ENCODE results near the gene PLPPR3. TPM values are rescaled to one million over a fixed set of nuclear protein-coding genes. Genes with fewer than 3 reads are reported as not detected.
"Not testable (repeated sequence)": the region's sequence is repeated elsewhere in the genome, so short reads cannot be mapped to it uniquely, and the experiment has no call there.

Gene PLPPR3
- total RNA-seq, 3 donors from 2014 or later: 0.19 TPM; not detected in 2

DNA sequence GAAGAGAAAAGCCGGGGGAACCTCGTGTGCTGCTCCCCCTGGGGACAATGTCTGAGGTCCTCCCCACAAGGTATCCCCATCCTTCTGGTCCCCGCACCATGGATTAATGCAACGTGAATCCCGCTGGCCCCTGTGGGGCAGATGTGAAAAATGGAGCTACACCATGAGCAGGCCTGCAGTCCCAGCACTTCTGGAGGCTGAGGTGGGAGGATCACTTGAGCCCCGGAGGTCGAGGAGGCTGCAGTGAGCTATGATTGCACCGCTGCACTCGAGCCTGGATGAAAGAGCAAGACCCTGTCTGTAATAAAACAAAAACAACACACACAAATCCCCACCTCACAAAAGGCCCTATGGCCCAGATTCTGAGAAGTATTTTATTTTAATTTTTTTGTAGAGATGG is 36.5 kb upstream of the PLPPR3 start:
- H3K9me3 ChIP-seq: no peaks in the 10 kb centered on the region
- no peak for ATAC-seq
- peak in 1 of 3 donors; percentile 32 for DNase-seq
- no peaks in the 10 kb centered on the region for H3K36me3 ChIP-seq (ENCODE audit: low read depth)
- TF ChIP-seq, protein P1, sequence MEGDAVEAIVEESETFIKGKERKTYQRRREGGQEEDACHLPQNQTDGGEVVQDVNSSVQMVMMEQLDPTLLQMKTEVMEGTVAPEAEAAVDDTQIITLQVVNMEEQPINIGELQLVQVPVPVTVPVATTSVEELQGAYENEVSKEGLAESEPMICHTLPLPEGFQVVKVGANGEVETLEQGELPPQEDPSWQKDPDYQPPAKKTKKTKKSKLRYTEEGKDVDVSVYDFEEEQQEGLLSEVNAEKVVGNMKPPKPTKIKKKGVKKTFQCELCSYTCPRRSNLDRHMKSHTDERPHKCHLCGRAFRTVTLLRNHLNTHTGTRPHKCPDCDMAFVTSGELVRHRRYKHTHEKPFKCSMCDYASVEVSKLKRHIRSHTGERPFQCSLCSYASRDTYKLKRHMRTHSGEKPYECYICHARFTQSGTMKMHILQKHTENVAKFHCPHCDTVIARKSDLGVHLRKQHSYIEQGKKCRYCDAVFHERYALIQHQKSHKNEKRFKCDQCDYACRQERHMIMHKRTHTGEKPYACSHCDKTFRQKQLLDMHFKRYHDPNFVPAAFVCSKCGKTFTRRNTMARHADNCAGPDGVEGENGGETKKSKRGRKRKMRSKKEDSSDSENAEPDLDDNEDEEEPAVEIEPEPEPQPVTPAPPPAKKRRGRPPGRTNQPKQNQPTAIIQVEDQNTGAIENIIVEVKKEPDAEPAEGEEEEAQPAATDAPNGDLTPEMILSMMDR (IDR thresholded peaks at IDR 0.05): no peak
- H3K4me3 ChIP-seq: no peak overlapping the region
- intact Hi-C loops (cut with DNase I, micrococcal nuclease): loop anchor here in 1 of 2 donors (10.0 kb wide), 1 partner anchor 127 kb away; the partner anchor contains the start of gene WDR18
- peaks cover 5% of the 10 kb centered on the region for H3K4me1 ChIP-seq (ENCODE audit: low read depth)

DNA sequence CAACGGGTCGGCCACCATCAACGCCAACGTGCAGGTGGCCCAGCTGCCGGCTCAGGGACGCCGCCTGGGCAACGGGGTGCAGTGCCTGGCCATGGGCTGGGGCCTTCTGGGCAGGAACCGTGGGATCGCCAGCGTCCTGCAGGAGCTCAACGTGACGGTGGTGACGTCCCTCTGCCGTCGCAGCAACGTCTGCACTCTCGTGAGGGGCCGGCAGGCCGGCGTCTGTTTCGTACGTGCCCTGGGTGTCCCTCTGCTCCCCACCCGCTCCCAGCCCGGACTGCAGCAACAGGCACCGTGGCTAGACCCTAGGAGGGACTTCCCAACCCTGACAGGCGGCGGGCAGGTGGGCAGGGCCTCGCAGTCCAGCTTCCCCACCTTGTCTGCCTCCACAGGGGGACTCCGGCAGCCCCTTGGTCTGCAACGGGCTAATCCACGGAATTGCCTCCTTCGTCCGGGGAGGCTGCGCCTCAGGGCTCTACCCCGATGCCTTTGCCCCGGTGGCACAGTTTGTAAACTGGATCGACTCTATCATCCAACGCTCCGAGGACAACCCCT is 33.9 kb upstream of the PLPPR3 start:
- DNase-seq (peak in 1 of 3 donors; percentile 52), ATAC-seq (no peak)
- Histone ChIP-seq H3K9me3 (no peaks in the 10 kb centered on the region), H3K4me1 (ENCODE audit: low read depth) (peaks cover 3% of the 10 kb centered on the region), H3K36me3 (ENCODE audit: low read depth) (no peaks in the 10 kb centered on the region), H3K4me3 (no peak overlapping the region)
- intact Hi-C loops (cut with DNase I, micrococcal nuclease): loop anchor here in 1 of 2 donors (10.0 kb wide), 1 partner anchor 129 kb away; the partner anchor contains the start of gene WDR18
- TF ChIP-seq, protein P1 (IDR thresholded peaks at IDR 0.05): no peak

DNA sequence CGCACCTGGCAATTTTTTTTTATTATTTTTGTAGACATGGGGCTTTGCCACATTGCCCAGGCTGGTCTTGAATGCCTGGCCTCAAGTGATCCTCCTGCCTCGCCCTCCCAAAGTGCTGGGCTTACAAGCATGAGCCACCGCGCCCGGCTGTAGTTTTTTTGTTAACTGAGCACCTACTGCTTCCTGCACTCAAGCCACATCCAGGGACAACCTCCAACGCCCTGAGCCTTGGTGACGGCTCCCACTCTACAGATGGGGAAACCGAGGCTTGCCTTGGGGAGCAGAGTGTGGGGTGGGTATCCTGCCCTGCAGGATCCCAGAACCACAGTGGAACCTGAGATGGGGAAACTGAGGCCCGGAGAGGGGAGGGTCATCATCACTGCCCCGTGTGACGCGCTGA is 33.4 kb upstream of the PLPPR3 start:
- ATAC-seq (no peak), DNase-seq (peak in 1 of 3 donors; percentile 30)
- intact Hi-C loops (cut with DNase I, micrococcal nuclease): loop anchor here in 1 of 2 donors (10.0 kb wide), 1 partner anchor 130 kb away; the partner anchor contains the start of gene WDR18
- Histone ChIP-seq H3K9me3 (no peaks in the 10 kb centered on the region), H3K36me3 (ENCODE audit: low read depth) (no peaks in the 10 kb centered on the region), H3K4me1 (ENCODE audit: low read depth) (peaks cover 3% of the 10 kb centered on the region), H3K4me3 (no peak overlapping the region)
- TF ChIP-seq, protein P1 (IDR thresholded peaks at IDR 0.05): no peak

DNA sequence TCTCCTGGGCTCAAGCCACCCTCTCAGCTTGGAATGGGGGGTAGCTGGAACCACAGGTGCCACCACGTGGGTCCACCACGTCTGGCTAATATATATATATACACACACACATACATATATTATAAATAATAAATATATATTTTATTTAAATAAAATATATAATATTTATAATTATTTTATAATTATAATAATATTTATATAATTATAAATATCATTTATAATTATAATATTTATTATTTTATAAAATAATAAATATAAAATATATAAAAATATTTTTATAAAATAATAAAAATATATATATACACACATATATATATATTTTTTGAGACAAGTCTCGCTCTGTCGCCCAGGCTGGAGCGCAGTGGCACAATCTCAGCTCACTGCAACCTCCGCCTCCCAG is 32.8 kb upstream of the PLPPR3 start:
- DNase-seq (no peak), ATAC-seq (no peak)
- peaks cover 3% of the 10 kb centered on the region for H3K4me1 ChIP-seq (ENCODE audit: low read depth)
- no peaks in the 10 kb centered on the region for H3K36me3 ChIP-seq (ENCODE audit: low read depth)
- no peaks in the 10 kb centered on the region for H3K9me3 ChIP-seq
- TF ChIP-seq, protein P1 (IDR thresholded peaks at IDR 0.05): no peak
- intact Hi-C loops (cut with DNase I, micrococcal nuclease): loop anchor here in 1 of 2 donors (10.0 kb wide), 1 partner anchor 130 kb away; the partner anchor contains the start of gene WDR18
- no peak overlapping the region for H3K4me3 ChIP-seq

DNA sequence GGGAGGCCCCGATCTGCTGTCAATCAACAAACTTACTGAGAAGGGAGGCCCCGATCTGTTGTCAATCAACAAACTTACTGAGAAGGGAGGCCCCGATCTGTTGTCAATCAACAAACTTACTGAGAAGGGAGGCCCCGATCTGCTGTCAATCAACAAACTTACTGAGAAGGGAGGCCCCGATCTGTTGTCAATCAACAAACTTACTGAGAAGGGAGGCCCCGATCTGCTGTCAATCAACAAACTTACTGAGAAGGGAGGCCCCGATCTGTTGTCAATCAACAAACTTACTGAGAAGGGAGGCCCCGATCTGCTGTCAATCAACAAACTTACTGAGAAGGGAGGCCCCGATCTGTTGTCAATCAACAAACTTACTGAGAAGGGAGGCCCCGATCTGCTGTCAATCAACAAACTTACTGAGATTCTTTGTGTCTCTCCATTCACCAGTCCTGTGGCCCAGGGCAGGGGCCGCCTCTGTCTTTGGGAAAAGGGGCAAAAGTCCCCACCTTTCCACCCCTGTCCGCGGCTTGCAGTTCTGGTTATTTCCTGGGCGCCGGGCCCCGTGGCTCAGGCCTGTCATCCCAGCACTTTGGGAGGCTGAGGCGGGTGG is 32.0 kb upstream of the PLPPR3 start:
- H3K4me3 ChIP-seq; H3K36me3 ChIP-seq (ENCODE audit: low read depth); ATAC-seq; H3K4me1 ChIP-seq (ENCODE audit: low read depth); H3K9me3 ChIP-seq: not testable (repeated sequence)
- intact Hi-C loops (cut with DNase I, micrococcal nuclease): loop anchor here in 1 of 2 donors (10.0 kb wide), 1 partner anchor 131 kb away; the partner anchor contains the start of gene WDR18
- peak in 1 of 3 donors; percentile 47 for DNase-seq

DNA sequence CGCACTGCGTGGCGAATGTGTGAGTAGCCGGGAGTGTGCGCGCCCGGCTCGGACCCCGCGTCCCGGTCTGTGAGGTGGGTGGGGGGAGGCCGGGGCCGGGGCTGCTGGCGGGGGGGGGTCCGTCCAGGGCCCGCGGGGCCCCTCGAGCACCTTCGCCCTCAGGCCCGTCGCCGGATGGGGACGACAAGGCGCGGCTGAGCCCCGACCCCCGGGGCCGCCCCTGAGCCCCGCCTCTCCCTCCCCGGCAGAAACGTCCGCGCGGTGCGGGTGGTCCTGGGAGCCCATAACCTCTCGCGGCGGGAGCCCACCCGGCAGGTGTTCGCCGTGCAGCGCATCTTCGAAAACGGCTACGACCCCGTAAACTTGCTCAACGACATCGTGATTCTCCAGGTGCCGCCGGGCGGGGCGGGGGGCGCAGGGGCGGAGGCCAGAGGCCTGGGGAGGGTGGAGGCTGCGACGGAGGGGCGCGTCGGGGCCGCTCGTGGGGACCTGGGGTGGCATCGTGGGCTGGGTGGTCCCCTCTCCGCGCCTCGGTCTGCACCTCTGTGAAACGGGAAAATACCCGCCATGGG is 31.3 kb upstream of the PLPPR3 start:
- Histone ChIP-seq H3K9me3 (no peaks in the 10 kb centered on the region), H3K4me1 (ENCODE audit: low read depth) (peaks cover 3% of the 10 kb centered on the region), H3K4me3 (no peak overlapping the region), H3K36me3 (ENCODE audit: low read depth) (no peaks in the 10 kb centered on the region)
- ATAC-seq (no peak), DNase-seq (peak in 1 of 3 donors; percentile 45)
- intact Hi-C loops (cut with DNase I, micrococcal nuclease): loop anchor here in 1 of 2 donors (10.0 kb wide), 1 partner anchor 132 kb away; the partner anchor contains the start of gene WDR18
- TF ChIP-seq, protein P1 (IDR thresholded peaks at IDR 0.05): no peak

Measured in mucosa of descending colon (tissue), 3 donors.